ENCODE measurements around the gene TPP1. TPM values are rescaled to one million over a fixed set of nuclear protein-coding genes. Genes with fewer than 3 reads are reported as not detected.

The TPP1 gene
- total RNA-seq, 2 donors from 2014 or later: 75.7 to 172 TPM

- peak; percentile 4 for ATAC-seq (replicated peaks)
- H3K9me3 Mint-ChIP-seq: no peaks in the 10 kb centered on the region
Observed at GRCh38 chr11:6654281-6655019, 35.2 kb upstream of the TPP1 start.

GRCh38 chr11:6653656-6654055, 34.4 kb upstream of the TPP1 start:
- peaks cover 7% of the 10 kb centered on the region for H3K27me3 Mint-ChIP-seq
- no peaks in the 10 kb centered on the region for H3K9me3 Mint-ChIP-seq
- H3K36me3 Mint-ChIP-seq (ENCODE audit: low read depth): no peaks in the 10 kb centered on the region
- H3K27ac Mint-ChIP-seq: no peak overlapping the region
- no peak overlapping the region for H3K4me3 Mint-ChIP-seq
- ATAC-seq (replicated peaks): no peak
- H3K4me1 Mint-ChIP-seq: no peaks in the 10 kb centered on the region

More at GRCh38 chr11:6654281-6655019, 35.2 kb upstream of the TPP1 start:
- no peak overlapping the region for H3K4me3 Mint-ChIP-seq
- no peaks in the 10 kb centered on the region for H3K36me3 Mint-ChIP-seq (ENCODE audit: low read depth)
- peaks cover 7% of the 10 kb centered on the region for H3K27me3 Mint-ChIP-seq
- no peak overlapping the region for H3K27ac Mint-ChIP-seq
- no peaks in the 10 kb centered on the region for H3K4me1 Mint-ChIP-seq

- no peaks in the 10 kb centered on the region for H3K36me3 Mint-ChIP-seq (ENCODE audit: low read depth)
- H3K9me3 Mint-ChIP-seq: no peaks in the 10 kb centered on the region
- peaks cover 7% of the 10 kb centered on the region for H3K27me3 Mint-ChIP-seq
- ATAC-seq (replicated peaks): no peak
- no peak overlapping the region for H3K27ac Mint-ChIP-seq
- H3K4me1 Mint-ChIP-seq: no peaks in the 10 kb centered on the region
- H3K4me3 Mint-ChIP-seq: no peak overlapping the region
Observed at GRCh38 chr11:6653097-6653496, 33.9 kb upstream of the TPP1 start.

GRCh38 chr11:6652182-6652581, 33.0 kb upstream of the TPP1 start:
- Mint-ChIP-seq H3K4me3 (no peak overlapping the region), H3K27ac (no peak overlapping the region), H3K4me1 (no peaks in the 10 kb centered on the region), H3K27me3 (peaks cover 7% of the 10 kb centered on the region), H3K9me3 (no peaks in the 10 kb centered on the region), H3K36me3 (ENCODE audit: low read depth) (no peaks in the 10 kb centered on the region)
- no peak for ATAC-seq (replicated peaks)

DNA sequence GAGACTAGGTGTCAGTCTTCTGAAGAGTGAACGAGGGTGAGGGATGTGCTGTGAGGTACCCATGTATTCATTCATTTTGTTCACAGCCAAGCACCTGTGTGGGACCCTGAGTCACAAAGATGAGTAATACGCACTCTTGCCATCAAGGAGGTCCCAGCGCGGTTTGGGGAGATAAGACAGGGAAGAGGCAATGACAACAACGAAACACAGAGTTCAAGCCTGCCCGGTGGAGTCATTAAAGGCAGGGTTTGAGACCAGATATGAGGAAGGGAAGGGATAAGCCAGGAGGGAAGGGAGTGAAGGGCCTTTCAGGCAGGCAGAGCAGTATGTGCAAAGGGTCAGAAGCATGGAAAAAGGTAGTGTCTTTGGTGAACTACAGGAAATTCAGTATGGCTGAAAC, 31.8 kb upstream of the TPP1 start:
- peak; percentile 66 for ATAC-seq (replicated peaks)
- H3K27ac Mint-ChIP-seq: no peak overlapping the region
- no peaks in the 10 kb centered on the region for H3K9me3 Mint-ChIP-seq
- no peaks in the 10 kb centered on the region for H3K4me1 Mint-ChIP-seq
- peaks cover under 1% of the 10 kb centered on the region for H3K27me3 Mint-ChIP-seq
- H3K4me3 Mint-ChIP-seq: no peak overlapping the region
- no peaks in the 10 kb centered on the region for H3K36me3 Mint-ChIP-seq (ENCODE audit: low read depth)

DNA sequence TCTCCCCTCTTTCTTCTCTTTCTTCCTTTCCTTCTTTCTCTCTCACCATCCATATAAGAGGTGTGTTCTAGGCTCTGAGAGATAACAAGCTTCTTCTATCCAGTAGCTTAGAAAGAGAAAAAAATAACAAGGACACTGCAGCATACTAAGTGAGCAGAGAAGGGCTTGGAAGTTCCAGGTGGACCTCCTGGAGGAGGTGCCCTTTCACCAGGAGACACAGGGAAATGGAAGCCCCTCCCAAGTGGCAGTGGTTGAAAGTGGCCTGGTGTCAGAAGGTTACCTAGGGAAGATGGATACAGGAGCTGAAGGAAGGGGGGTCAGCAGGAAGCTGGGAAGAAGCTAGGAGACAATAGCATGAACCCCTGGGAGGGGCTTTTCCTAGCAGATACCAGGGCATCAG, 30.9 kb upstream of the TPP1 start:
- no peak for ATAC-seq (replicated peaks)
- H3K9me3 Mint-ChIP-seq: no peaks in the 10 kb centered on the region
- no peak overlapping the region for H3K4me3 Mint-ChIP-seq
- H3K4me1 Mint-ChIP-seq: no peaks in the 10 kb centered on the region
- H3K27ac Mint-ChIP-seq: no peak overlapping the region
- no peaks in the 10 kb centered on the region for H3K27me3 Mint-ChIP-seq
- no peaks in the 10 kb centered on the region for H3K36me3 Mint-ChIP-seq (ENCODE audit: low read depth)

- Mint-ChIP-seq H3K36me3 (ENCODE audit: low read depth) (no peaks in the 10 kb centered on the region), H3K4me1 (no peaks in the 10 kb centered on the region), H3K4me3 (no peak overlapping the region), H3K27ac (no peak overlapping the region), H3K27me3 (no peaks in the 10 kb centered on the region), H3K9me3 (no peaks in the 10 kb centered on the region)
- no peak for ATAC-seq (replicated peaks)
Observed at GRCh38 chr11:6648501-6648900, 29.3 kb upstream of the TPP1 start.

- ATAC-seq (replicated peaks): no peak
- no peaks in the 10 kb centered on the region for H3K36me3 Mint-ChIP-seq (ENCODE audit: low read depth)
- H3K9me3 Mint-ChIP-seq: no peaks in the 10 kb centered on the region
- H3K27ac Mint-ChIP-seq: no peak overlapping the region
- H3K27me3 Mint-ChIP-seq: no peaks in the 10 kb centered on the region
- H3K4me3 Mint-ChIP-seq: no peak overlapping the region
- H3K4me1 Mint-ChIP-seq: no peaks in the 10 kb centered on the region
Observed at GRCh38 chr11:6647836-6648235, 28.6 kb upstream of the TPP1 start.

DNA sequence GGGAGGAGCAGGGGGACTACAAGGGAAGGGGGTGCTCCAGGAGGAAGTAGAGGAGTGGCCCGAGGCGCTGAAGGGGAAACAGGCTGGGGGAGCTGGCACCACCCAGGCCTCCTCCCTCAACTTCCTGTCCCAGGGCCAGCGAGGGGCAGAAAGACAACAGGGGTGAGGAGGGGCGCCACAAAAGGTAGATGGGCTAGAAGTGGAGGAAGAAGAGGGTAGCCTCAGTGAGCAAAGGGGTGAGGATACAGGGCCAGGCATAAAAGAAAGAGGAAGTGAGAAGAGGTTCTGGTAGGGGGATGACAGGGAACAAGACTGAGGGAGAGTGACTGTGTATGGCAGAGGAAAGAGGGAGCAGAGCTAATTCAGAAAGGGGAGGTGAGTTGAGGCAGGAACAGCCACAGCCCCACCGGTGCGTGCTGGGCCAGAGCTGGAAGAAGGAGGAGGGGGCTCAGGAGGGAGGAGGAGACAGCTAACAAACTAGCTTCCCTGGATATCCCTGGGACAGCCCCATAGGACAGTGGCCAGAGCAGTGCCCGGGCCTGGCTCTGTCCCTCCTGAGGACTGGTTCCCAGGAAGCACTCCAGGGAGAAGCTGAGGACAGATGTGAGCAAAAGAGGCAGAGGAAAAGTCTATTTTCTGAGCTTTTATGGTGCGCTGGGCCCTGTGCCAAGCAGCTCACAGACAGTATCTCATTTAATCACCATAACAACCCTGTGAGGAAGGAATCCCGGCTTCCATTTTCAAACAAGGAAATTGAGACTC, 27.9 kb upstream of the TPP1 start:
- peak; percentile 71 for ATAC-seq (replicated peaks)
- no peaks in the 10 kb centered on the region for H3K36me3 Mint-ChIP-seq (ENCODE audit: low read depth)
- H3K4me3 Mint-ChIP-seq: no peak overlapping the region
- H3K4me1 Mint-ChIP-seq: no peaks in the 10 kb centered on the region
- no peaks in the 10 kb centered on the region for H3K27me3 Mint-ChIP-seq
- no peak overlapping the region for H3K27ac Mint-ChIP-seq
- H3K9me3 Mint-ChIP-seq: no peaks in the 10 kb centered on the region

DNA sequence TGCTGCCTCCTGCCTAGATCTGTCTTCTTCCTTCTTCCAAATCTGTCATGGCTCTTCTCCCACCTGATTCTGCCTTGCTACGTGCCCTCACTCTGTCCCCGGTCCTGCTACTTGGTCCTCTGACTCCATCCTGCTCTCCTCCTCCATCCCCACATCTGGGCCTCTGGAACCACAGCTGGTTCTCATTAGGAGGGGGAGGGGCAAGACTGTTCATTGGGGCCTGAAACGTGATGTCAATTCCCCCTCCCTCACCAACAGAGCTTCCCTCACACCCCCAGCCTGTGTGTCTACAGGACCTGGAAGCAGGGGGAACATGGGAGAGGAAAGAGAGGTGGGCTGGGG, 27.3 kb upstream of the TPP1 start:
- H3K27me3 Mint-ChIP-seq: no peaks in the 10 kb centered on the region
- H3K27ac Mint-ChIP-seq: no peak overlapping the region
- no peak overlapping the region for H3K4me3 Mint-ChIP-seq
- no peaks in the 10 kb centered on the region for H3K4me1 Mint-ChIP-seq
- H3K36me3 Mint-ChIP-seq (ENCODE audit: low read depth): no peaks in the 10 kb centered on the region
- ATAC-seq (replicated peaks): peak; percentile 7
- no peaks in the 10 kb centered on the region for H3K9me3 Mint-ChIP-seq

DNA sequence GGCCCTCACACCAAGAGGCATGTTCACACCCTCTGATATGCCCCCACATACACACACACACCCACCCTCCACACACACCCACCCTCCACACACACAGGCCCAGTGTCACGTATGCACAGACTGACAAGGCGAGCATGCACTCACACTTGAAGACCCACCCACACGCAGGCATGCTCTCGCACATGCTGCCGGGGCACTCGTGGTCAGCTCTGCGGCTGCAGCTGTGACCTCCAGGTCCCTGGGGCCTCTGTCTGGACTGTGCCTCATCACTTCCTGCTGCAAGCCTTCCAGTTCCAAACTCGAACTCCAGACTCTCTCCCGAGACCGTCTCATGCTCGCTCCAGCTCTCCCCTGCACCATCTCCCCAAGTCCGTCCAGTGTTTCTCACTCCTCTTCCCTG, 26.8 kb upstream of the TPP1 start:
- Mint-ChIP-seq H3K9me3 (no peaks in the 10 kb centered on the region), H3K27ac (no peak overlapping the region)

DNA sequence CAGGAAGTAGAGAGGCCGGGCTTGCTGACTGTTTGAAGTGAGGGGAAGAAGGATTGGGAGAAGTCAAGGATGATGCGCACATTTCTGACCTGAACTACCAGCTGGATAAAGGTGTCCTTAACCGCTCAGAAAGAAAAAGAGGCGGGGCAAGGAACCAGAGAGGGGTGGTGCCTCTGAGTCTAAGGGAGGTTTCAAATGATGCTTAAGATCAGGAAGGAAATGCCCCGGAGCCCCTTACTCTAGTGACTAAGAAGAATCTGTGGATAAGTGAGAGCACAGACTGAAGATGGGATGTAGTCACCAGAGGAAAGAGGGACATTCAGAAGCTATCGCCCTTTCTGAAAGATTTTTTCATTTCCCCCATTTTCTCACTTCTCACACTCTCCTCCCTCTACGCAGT, 23.7 kb upstream of the TPP1 start:
- no peaks in the 10 kb centered on the region for H3K27me3 Mint-ChIP-seq
- no peak overlapping the region for H3K4me3 Mint-ChIP-seq
- H3K9me3 Mint-ChIP-seq: no peaks in the 10 kb centered on the region
- no peaks in the 10 kb centered on the region for H3K36me3 Mint-ChIP-seq (ENCODE audit: low read depth)
- H3K27ac Mint-ChIP-seq: no peak overlapping the region
- ATAC-seq (replicated peaks): no peak
- H3K4me1 Mint-ChIP-seq: no peaks in the 10 kb centered on the region

More for the DNA sequence above, 26.8 kb upstream of the TPP1 start:
- Mint-ChIP-seq H3K27me3 (no peaks in the 10 kb centered on the region), H3K4me3 (no peak overlapping the region), H3K4me1 (no peaks in the 10 kb centered on the region), H3K36me3 (ENCODE audit: low read depth) (no peaks in the 10 kb centered on the region)
- no peak for ATAC-seq (replicated peaks)

DNA sequence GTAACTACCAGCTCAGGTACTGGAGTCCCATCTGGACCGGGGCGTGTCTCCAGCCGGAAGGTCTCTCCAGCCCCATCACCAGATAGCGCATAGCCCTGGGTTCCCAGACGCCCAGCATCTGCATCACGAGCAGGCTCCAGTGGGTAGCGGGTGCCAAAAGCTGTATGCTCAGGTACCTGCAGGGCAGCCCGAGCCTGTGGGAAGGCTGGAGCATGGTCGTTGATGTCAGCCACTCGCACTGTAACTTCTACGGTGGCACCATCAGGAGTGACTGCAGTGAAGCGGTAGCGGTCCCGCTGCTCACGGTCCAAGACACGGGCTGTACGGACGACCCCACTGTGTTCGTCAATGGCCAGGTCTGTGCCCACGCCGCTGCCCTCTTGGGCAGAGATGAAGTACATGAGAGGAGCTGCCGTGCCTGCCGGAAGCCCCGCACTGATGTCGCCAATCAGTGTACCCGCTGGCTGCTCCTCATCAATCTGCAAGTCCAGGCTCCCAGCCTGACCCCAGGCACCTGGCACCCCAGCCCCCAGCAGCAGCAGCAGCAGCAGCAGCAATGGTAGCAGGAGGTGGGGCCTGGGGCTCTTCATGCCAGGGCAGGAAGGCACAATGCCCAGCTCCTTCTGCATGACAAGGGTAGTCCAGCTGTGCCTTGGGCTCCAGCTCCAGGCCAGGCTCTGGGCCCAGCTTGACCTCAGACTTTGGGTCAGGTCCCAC, 21.9 kb upstream of the TPP1 start:
- no peak overlapping the region for H3K4me3 Mint-ChIP-seq
- no peak for ATAC-seq (replicated peaks)
- H3K27ac Mint-ChIP-seq: no peak overlapping the region
- H3K9me3 Mint-ChIP-seq: no peaks in the 10 kb centered on the region
- no peaks in the 10 kb centered on the region for H3K27me3 Mint-ChIP-seq
- H3K36me3 Mint-ChIP-seq (ENCODE audit: low read depth): no peaks in the 10 kb centered on the region
- no peaks in the 10 kb centered on the region for H3K4me1 Mint-ChIP-seq

- ATAC-seq (replicated peaks): no peak
- no peaks in the 10 kb centered on the region for H3K4me1 Mint-ChIP-seq
- H3K36me3 Mint-ChIP-seq (ENCODE audit: low read depth): no peaks in the 10 kb centered on the region
- H3K27me3 Mint-ChIP-seq: no peaks in the 10 kb centered on the region
- H3K9me3 Mint-ChIP-seq: no peaks in the 10 kb centered on the region
- no peak overlapping the region for H3K4me3 Mint-ChIP-seq
- H3K27ac Mint-ChIP-seq: no peak overlapping the region
Observed at GRCh38 chr11:6640036-6640984, 21.1 kb upstream of the TPP1 start.
